Measurements from ENCODE around the gene TOB2. TPM values are rescaled to one million over a fixed set of nuclear protein-coding genes. Genes with fewer than 3 reads are reported as not detected.

The TOB2 gene
- total RNA-seq, 1 donor from 2014 or later = 46.4 TPM

Other genes with a start within 250 kb of the TOB2 start
- 51.9 and 56.6 TPM in 2 replicates for gene L3MBTL2, start 241.5 kb downstream of the TOB2 start, total RNA-seq
- 0.36 and 0.66 TPM in 2 replicates for gene CHADL, start 205.9 kb downstream of the TOB2 start, total RNA-seq
- 197 and 199 TPM in 2 replicates for gene RANGAP1, start 160.6 kb downstream of the TOB2 start, total RNA-seq
- 77.1 and 79.0 TPM in 2 replicates for gene ZC3H7B, start 145.3 kb downstream of the TOB2 start, total RNA-seq
- gene TEF, start 64.9 kb downstream of the TOB2 start, total RNA-seq = 1.6 and 2.1 TPM in 2 replicates
- 83.7 and 96.8 TPM in 2 replicates for gene PHF5A, start 21.9 kb upstream of the TOB2 start, total RNA-seq
- gene ACO2, start 22.3 kb upstream of the TOB2 start, total RNA-seq = 99.1 and 101 TPM in 2 replicates
- gene POLR3H, start 97.7 kb upstream of the TOB2 start, total RNA-seq = 51.8 and 52.0 TPM in 2 replicates
- not detected in 2 replicates for gene CSDC2, start 114.2 kb upstream of the TOB2 start, total RNA-seq
- gene PMM1, start 143.0 kb upstream of the TOB2 start, total RNA-seq = 21.4 and 22.6 TPM in 2 replicates
- gene DESI1, start 174.2 kb upstream of the TOB2 start, total RNA-seq = 84.8 and 86.4 TPM in 2 replicates
- gene XRCC6, start 174.5 kb upstream of the TOB2 start, total RNA-seq = 367 and 368 TPM in 2 replicates
- 337 and 339 TPM in 2 replicates for gene SNU13, start 242.1 kb upstream of the TOB2 start, total RNA-seq

Data from activated T-helper 1 cell treated with anti-CD3 and anti-CD28 coated beads, Interleukin-12 subunit alpha, Interleukin-12 subunit beta, Interleukin-2, Interleukin-4 antibody, amounts not matched to agents 30 ng/mL and 10 ng/mL and 1 ng/mL, durations not matched to agents 14 hours and 24 hours and 36 hours (primary cell).